ENCODE results near the gene HCK. TPM values are rescaled to one million over a fixed set of nuclear protein-coding genes. Genes with fewer than 3 reads are reported as not detected.
"Not testable (repeated sequence)": the region's sequence is repeated elsewhere in the genome, so short reads cannot be mapped to it uniquely, and the experiment has no call there.

Gene HCK
- total and polyA plus RNA-seq, 2 donors (not counting 1 experiment from before 2014, with no cell fraction given): not detected

DNA sequence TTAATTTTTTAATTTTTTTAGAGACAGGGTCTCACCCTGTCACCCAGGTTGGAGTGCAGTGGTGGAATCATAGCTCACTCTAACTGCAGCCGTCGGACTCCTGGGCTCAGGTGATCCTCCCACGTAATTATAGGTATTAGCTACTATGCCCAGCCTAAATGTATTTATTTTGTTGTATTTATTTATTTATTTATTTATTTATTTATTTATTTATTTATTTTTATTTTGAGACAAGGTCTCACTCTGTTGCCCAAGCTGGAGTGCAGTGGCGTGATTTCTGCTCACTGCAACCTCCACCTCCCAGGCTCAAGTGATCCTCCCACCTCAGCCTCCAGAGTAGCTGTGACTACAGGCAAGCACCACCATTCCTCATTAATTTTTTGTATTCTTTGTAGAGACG is 66.4 kb downstream of the HCK start:
- H3K4me2 ChIP-seq (ENCODE audit: extremely low read depth, insufficient read depth, low read length); H3K4me1 ChIP-seq (ENCODE audit: control insufficient read depth, extremely low read depth, insufficient read depth, low read length); H2AFZ ChIP-seq (ENCODE audit: low read length); H3K9ac ChIP-seq (ENCODE audit: insufficient read depth, low read length); H3K36me3 ChIP-seq (ENCODE audit: control insufficient read depth, insufficient read depth, low read length); H3K4me3 ChIP-seq (replicated peaks in 1 of 4; ENCODE audit: control extremely low read depth in 1 of 4, insufficient read depth in 1 of 4, low read depth in 3 of 4, low read length in 4 of 4); H3K27me3 ChIP-seq (ENCODE audit: control insufficient read depth, insufficient read depth, low read length); H3K9me3 ChIP-seq (ENCODE audit: control insufficient read depth, insufficient read depth, low read depth, low read length); H4K20me1 ChIP-seq (ENCODE audit: control insufficient read depth, extremely low read depth, insufficient read depth, low read length); H3K27ac ChIP-seq (ENCODE audit: insufficient read depth, low read length); DNase-seq (ENCODE audit: low read depth in 2 of 2): not testable (repeated sequence)
- H3K79me2 ChIP-seq (ENCODE audit: control insufficient read depth, insufficient read depth, low read length): peaks cover 36% of the 10 kb centered on the region

DNA sequence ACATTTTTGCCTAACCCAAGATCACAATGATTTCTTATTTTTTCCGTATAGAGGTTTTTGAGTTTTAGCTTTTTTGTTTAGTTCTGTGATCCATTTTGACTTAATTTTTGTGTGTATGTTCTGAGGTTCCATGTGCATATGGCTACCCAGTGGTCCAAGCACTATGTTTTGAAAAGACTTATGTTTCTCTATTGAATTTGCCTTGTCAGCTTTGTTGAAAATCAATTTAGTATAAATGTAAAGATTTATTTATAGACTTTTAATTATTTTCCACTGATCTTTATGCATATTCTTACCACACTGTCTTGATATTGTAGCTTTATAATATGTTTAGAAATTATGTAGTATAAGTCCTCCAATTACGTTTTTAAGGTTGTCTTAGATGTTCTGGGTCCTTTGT is 67.7 kb downstream of the HCK start:
- Histone ChIP-seq H3K4me2 (ENCODE audit: extremely low read depth, insufficient read depth, low read length) (no peak overlapping the region), H3K4me3 (replicated peaks in 1 of 4; ENCODE audit: control extremely low read depth in 1 of 4, insufficient read depth in 1 of 4, low read depth in 3 of 4, low read length in 4 of 4) (no peak overlapping the region), H2AFZ (ENCODE audit: low read length) (no peak overlapping the region), H3K36me3 (ENCODE audit: control insufficient read depth, insufficient read depth, low read length) (no peaks in the 10 kb centered on the region), H3K9me3 (ENCODE audit: control insufficient read depth, insufficient read depth, low read depth, low read length) (no peaks in the 10 kb centered on the region), H3K27me3 (ENCODE audit: control insufficient read depth, insufficient read depth, low read length) (no peaks in the 10 kb centered on the region), H3K9ac (ENCODE audit: insufficient read depth, low read length) (no peak overlapping the region), H4K20me1 (ENCODE audit: control insufficient read depth, extremely low read depth, insufficient read depth, low read length) (no peaks in the 10 kb centered on the region), H3K27ac (ENCODE audit: insufficient read depth, low read length) (no peak overlapping the region), H3K79me2 (ENCODE audit: control insufficient read depth, insufficient read depth, low read length) (peaks cover 29% of the 10 kb centered on the region), H3K4me1 (ENCODE audit: control insufficient read depth, extremely low read depth, insufficient read depth, low read length) (no peaks in the 10 kb centered on the region)
- DNase-seq (ENCODE audit: low read depth in 2 of 2): no peak
- TF ChIP-seq, protein P1, sequence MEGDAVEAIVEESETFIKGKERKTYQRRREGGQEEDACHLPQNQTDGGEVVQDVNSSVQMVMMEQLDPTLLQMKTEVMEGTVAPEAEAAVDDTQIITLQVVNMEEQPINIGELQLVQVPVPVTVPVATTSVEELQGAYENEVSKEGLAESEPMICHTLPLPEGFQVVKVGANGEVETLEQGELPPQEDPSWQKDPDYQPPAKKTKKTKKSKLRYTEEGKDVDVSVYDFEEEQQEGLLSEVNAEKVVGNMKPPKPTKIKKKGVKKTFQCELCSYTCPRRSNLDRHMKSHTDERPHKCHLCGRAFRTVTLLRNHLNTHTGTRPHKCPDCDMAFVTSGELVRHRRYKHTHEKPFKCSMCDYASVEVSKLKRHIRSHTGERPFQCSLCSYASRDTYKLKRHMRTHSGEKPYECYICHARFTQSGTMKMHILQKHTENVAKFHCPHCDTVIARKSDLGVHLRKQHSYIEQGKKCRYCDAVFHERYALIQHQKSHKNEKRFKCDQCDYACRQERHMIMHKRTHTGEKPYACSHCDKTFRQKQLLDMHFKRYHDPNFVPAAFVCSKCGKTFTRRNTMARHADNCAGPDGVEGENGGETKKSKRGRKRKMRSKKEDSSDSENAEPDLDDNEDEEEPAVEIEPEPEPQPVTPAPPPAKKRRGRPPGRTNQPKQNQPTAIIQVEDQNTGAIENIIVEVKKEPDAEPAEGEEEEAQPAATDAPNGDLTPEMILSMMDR (conservative IDR thresholded peaks at IDR 0.05 in 1 of 2, IDR thresholded peaks at IDR 0.05 in 1 of 2; ENCODE audit: low read depth in 1 of 2, low read length in 2 of 2): no peak
- TF ChIP-seq EZH2 (IDR thresholded peaks at IDR 0.05; ENCODE audit: low read length, missing control alignments): no peak

DNA sequence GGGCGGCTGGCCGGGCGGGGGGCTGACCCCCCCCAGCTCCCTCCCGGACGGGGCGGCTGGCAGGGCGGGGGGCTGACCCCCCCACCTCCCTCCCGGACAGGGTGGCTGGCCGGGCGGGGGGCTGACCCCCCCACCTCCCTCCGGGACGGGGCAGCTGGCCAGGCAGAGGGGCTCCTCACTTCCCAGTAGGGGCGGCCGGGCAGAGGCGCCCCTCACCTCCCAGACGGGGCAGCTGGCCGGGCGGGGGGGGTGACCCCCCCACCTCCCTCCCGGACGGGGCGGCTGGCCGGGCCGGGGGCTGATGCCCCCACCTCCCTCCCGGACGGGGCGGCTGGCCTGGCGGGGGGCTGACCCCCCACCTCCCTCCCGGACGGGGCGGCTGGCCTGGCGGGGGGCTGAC is 69.9 kb downstream of the HCK start:
- H3K27ac ChIP-seq (ENCODE audit: insufficient read depth, low read length); H3K9me3 ChIP-seq (ENCODE audit: control insufficient read depth, insufficient read depth, low read depth, low read length); H3K27me3 ChIP-seq (ENCODE audit: control insufficient read depth, insufficient read depth, low read length); DNase-seq (ENCODE audit: low read depth in 2 of 2); H4K20me1 ChIP-seq (ENCODE audit: control insufficient read depth, extremely low read depth, insufficient read depth, low read length); H3K36me3 ChIP-seq (ENCODE audit: control insufficient read depth, insufficient read depth, low read length); H3K4me3 ChIP-seq (replicated peaks in 1 of 4; ENCODE audit: control extremely low read depth in 1 of 4, insufficient read depth in 1 of 4, low read depth in 3 of 4, low read length in 4 of 4); H3K9ac ChIP-seq (ENCODE audit: insufficient read depth, low read length); H3K4me1 ChIP-seq (ENCODE audit: control insufficient read depth, extremely low read depth, insufficient read depth, low read length); H3K4me2 ChIP-seq (ENCODE audit: extremely low read depth, insufficient read depth, low read length); H2AFZ ChIP-seq (ENCODE audit: low read length): not testable (repeated sequence)
- H3K79me2 ChIP-seq (ENCODE audit: control insufficient read depth, insufficient read depth, low read length): peaks cover 21% of the 10 kb centered on the region

DNA sequence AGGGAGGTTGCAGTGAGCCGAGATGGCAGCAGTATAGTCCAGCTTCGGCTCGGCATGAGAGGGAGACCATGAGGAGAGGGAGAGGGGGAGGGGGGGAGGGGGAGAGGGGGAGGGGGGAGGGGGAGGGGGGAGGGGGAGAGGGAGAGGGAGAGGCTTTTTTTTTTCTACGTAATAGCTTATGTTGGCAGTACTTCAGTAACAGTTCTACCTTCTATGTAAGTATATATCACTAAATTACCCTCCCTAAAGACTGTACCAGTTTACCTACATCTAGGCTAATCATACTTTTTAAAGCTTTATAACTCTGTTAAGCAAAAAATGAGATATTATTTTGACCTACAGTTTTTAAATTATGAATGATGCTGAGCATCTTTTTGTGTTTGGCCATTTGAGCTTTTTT is 71.0 kb downstream of the HCK start:
- Histone ChIP-seq H4K20me1 (ENCODE audit: control insufficient read depth, extremely low read depth, insufficient read depth, low read length) (no peaks in the 10 kb centered on the region), H3K9ac (ENCODE audit: insufficient read depth, low read length) (no peak overlapping the region), H3K36me3 (ENCODE audit: control insufficient read depth, insufficient read depth, low read length) (no peaks in the 10 kb centered on the region), H3K27me3 (ENCODE audit: control insufficient read depth, insufficient read depth, low read length) (no peaks in the 10 kb centered on the region), H3K79me2 (ENCODE audit: control insufficient read depth, insufficient read depth, low read length) (peaks cover 21% of the 10 kb centered on the region), H3K4me2 (ENCODE audit: extremely low read depth, insufficient read depth, low read length) (no peak overlapping the region), H3K4me1 (ENCODE audit: control insufficient read depth, extremely low read depth, insufficient read depth, low read length) (no peaks in the 10 kb centered on the region), H2AFZ (ENCODE audit: low read length) (no peak overlapping the region), H3K4me3 (replicated peaks in 1 of 4; ENCODE audit: control extremely low read depth in 1 of 4, insufficient read depth in 1 of 4, low read depth in 3 of 4, low read length in 4 of 4) (no peak overlapping the region), H3K27ac (ENCODE audit: insufficient read depth, low read length) (no peak overlapping the region), H3K9me3 (ENCODE audit: control insufficient read depth, insufficient read depth, low read depth, low read length) (no peaks in the 10 kb centered on the region)
- DNase-seq (ENCODE audit: low read depth in 2 of 2): no peak
- TF ChIP-seq EZH2 (IDR thresholded peaks at IDR 0.05; ENCODE audit: low read length, missing control alignments): no peak
- TF ChIP-seq, protein P1 (conservative IDR thresholded peaks at IDR 0.05 in 1 of 2, IDR thresholded peaks at IDR 0.05 in 1 of 2; ENCODE audit: low read depth in 1 of 2, low read length in 2 of 2): no peak
